CD4-positive, alpha-beta T cell treated with Interleukin-4 for 1 hour (primary cell): ENCODE results near the gene TMEM43.

Experiments used
- DNase-seq, 2 donors: peaks; one replicate each; pipeline ENCODE4 v3.0.0-alpha.2; 2020 to 2022

Gene TMEM43

GRCh38 chr3:14179114-14179465 lies 54.2 kb downstream of the TMEM43 start:
- peak in 1 of 2 donors; percentile 14 for DNase-seq

GRCh38 chr3:14179795-14180194 lies 54.9 kb downstream of the TMEM43 start:
- DNase-seq = no peak

- no peak for DNase-seq
Measured at GRCh38 chr3:14181253-14181652, 56.4 kb downstream of the TMEM43 start.

- no peak for DNase-seq
Measured at GRCh38 chr3:14183015-14183577, 58.2 kb downstream of the TMEM43 start.

- DNase-seq = no peak
Measured at GRCh38 chr3:14186854-14187458, 62.1 kb downstream of the TMEM43 start.

GRCh38 chr3:14188041-14188754 lies 63.3 kb downstream of the TMEM43 start:
- no peak for DNase-seq
